HG03521 (cell line): ENCODE data around the gene SPHK1.

Experiments used
- ATAC-seq: cut with Tn5 transposase; IDR thresholded peaks from one replicate; pipeline ENCODE4 v1.9.1; 2021; ENCODE audit warnings: mild to moderate bottlenecking, moderate library complexity; ENCODE audit not compliant: unreplicated experiment

Gene SPHK1

DNA sequence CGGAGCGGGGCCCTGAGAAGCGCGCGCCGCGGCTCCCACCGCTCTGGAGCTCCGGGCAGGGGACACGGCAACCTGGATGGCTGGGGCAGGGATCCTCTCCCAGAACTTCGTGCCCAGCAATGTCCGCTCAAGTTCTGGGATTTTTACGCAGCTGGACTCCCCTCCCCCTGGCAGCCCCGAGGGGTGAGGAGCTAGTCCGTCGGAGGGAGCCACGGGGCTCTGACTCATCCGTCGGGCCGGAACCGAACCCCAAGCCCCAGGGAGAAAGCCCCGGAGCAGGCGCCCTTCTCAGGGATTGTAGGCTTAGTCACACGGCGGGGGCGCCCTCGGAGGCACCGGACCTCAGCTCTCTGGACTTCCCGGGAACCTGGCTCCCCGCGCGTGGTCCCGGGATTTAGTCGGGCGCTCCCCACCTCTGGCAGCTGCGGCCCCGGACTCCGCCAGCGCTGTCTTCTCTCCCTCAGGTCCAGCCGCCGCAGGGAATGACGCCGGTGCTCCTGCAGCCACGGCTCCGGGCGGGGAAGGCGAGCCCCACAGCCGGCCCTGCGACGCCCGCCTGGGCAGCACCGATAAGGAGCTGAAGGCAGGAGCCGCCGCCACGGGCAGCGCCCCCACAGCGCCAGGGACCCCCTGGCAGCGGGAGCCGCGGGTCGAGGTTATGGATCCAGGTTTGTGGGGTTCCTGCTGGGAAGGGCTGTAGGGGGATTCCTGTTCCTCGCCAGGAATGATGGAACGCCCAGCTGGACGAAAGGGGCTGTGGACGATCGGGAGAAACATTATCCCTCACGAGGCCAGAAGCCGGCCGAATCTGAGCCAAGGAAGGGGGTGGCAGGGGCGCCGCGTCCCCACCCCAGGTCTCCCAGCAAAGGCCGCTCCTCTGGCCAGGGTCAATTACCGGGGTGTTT, 830 bp downstream of the SPHK1 start:
- no peak for ATAC-seq

DNA sequence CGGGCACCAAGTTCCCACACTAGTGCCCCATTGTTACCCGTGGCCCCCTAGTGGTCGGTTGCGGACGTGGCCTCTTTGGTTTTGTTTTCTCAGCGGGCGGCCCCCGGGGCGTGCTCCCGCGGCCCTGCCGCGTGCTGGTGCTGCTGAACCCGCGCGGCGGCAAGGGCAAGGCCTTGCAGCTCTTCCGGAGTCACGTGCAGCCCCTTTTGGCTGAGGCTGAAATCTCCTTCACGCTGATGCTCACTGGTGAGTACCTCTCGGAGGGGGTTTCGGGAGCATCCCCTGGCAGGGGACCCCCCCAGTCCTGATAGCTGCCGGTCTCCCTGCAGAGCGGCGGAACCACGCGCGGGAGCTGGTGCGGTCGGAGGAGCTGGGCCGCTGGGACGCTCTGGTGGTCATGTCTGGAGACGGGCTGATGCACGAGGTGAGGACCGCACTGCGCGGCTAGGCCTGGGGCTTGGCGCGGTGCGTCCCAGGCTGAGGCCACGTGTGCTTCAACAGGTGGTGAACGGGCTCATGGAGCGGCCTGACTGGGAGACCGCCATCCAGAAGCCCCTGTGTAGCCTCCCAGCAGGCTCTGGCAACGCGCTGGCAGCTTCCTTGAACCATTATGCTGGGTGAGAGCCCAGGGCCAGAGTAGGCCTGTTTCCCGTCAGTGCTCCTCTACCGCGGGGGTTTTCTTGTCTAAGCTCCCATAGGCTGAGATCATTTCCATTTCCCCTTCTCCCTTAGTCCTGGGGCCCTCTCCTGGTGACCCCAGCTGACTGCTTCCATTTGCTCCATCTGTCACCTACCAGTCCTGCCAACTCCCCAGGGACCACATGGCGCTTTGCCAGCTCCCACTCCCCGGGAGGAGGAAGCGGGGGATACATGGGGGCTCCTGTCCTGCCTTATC, 1.7 kb downstream of the SPHK1 start:
- peak; percentile 30 for ATAC-seq

DNA sequence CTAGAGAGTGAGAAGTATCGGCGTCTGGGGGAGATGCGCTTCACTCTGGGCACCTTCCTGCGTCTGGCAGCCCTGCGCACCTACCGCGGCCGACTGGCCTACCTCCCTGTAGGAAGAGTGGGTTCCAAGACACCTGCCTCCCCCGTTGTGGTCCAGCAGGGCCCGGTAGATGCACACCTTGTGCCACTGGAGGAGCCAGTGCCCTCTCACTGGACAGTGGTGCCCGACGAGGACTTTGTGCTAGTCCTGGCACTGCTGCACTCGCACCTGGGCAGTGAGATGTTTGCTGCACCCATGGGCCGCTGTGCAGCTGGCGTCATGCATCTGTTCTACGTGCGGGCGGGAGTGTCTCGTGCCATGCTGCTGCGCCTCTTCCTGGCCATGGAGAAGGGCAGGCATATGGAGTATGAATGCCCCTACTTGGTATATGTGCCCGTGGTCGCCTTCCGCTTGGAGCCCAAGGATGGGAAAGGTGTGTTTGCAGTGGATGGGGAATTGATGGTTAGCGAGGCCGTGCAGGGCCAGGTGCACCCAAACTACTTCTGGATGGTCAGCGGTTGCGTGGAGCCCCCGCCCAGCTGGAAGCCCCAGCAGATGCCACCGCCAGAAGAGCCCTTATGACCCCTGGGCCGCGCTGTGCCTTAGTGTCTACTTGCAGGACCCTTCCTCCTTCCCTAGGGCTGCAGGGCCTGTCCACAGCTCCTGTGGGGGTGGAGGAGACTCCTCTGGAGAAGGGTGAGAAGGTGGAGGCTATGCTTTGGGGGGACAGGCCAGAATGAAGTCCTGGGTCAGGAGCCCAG, 2.8 kb downstream of the SPHK1 start:
- no peak for ATAC-seq

DNA sequence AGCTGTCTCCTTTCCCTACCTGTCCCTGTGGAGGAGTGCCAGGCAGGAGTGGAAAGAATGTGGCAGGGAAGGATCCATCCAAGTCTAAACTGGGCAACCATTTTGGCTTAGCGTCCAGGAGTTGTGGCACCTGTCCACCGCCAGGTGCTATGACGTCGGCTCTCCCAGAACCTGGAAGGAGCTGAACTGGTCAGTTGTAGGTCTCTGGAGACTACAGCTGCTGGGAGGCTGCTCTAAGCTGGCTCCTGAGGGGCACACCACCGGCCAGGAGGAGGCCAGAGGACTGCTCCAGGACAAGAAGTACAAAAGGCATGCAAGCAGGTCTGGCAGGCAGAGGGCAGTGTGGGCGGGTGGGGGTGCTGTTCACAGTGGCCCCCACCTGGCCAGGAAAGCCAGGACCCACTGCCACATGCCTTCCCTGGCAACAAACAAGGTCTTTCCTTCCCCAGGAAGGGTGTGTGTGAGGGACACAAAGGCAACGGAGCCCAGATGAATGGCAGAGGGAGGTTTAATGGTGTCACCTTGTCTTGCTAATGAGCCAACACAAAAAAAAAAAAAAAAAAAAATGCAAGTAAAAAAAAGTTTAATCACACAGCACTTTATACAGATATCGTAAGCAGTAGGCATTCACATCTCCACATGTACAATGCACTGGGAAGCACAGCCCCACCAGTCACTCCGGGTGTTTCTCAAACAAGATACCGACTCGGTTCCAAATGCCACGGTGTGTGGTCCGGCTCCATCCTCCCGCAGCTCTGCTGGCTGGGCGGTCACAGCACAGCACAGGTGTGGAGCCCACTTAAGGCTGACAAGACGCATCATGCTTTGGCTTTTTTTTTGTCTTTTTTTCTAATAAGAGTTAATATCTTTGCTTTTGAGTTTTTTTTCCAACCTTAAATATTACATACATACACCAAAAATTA, 4.8 kb downstream of the SPHK1 start:
- no peak for ATAC-seq

DNA sequence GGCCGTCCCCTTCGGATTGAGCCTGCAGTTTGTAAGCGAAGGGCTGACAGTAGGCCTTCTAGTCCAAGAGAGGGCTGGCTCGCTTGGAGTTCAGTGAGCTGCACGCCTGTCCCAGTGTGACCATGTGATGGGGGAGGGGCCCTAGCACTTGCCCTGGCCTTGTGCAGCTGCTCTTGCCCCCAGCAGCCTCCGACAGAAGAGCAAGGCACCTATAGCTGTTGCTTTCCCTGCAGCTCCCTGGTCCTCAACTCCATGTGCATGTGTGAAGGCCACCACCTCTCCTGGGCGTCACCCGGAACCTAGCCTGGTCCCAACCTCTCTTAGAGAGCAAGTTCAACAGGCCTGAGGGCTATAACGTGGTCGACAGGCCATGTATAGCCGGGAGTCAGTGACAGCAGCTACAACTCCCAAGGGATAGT, 5.6 kb downstream of the SPHK1 start:
- ATAC-seq, result no peak

DNA sequence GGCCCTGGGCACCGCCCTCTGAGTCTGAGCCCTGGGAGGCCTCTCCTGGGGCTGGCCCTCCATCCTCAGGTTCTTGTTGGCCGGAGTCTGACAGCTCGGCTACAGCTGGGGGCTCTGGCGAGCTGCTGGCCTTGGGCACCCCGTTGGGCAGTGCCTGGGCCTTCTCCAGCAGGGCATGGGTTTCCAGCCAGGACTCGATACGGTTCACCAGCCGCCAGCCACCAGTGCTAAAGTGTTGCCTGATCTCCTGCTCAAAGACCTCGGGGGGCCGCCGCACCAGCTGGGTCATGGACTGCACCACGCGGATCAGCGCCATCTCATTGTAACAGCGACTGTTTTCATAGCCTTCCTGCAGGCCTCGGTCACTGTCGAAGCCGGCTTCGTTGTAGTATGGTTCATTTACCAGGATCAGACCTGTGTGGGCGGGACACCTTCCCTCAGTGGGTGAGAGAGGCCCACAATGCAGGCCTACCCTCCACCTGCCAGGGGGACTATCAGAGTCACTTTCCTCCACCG, 6.8 kb downstream of the SPHK1 start:
- ATAC-seq, result no peak

DNA sequence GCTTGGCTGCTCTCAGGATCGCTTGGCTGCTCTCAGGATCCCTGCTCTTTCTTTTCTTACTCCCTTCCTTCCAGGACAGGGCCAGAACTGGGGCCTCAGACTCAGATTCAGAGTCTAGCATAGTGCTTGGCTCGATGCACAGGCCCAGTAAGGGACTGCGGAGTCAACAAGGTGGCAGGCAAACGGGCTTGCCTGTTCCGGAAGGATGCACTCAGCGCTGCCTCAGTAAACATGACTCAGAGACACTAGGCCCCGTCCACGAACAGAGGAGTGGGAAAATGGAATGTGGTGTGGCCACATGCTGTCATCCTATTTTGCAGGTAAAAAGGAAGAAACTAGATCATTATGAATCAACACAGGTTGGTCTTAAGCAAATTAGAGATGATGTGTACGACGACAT, 9.8 kb downstream of the SPHK1 start:
- no peak for ATAC-seq

DNA sequence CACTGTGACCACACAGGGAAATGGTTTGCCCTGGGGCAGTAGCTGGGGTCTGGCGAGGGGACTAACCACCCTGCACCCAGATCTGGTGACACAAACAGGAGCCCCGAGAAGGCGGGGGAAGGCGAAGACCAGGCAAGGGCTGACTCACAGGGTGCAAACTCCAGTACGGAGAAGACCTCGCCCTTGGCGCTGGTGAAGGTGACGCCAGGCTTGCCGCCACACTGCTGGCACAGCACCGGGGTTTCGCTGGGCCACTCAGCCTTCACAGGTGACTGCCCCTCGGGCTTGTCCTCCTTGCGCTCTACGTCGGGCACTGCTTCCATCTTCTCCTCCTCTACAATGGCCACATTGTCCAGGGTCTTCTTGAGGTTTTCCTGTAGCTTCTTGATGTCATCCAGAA, 11.6 kb downstream of the SPHK1 start:
- no peak for ATAC-seq

DNA sequence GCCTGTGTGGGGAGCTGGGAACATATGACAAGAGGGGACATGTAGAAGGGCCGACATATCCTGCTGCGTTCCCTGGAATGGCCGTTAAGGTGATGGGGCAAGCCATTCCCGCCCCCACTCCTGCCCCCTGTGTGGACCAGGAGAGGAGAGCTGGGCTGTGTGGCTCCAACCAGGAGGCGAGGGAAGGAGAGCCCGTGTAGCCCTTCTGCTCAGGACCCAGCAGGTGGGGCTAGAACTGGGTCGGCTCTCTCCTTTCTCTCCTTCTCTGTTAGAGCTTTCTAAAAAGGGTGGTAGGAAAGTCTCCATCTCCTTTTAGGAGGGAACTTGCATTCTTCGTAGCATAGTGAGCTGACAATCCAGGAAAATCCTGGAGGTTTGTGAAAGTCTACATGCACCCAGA, 12.8 kb downstream of the SPHK1 start:
- ATAC-seq, result no peak

DNA sequence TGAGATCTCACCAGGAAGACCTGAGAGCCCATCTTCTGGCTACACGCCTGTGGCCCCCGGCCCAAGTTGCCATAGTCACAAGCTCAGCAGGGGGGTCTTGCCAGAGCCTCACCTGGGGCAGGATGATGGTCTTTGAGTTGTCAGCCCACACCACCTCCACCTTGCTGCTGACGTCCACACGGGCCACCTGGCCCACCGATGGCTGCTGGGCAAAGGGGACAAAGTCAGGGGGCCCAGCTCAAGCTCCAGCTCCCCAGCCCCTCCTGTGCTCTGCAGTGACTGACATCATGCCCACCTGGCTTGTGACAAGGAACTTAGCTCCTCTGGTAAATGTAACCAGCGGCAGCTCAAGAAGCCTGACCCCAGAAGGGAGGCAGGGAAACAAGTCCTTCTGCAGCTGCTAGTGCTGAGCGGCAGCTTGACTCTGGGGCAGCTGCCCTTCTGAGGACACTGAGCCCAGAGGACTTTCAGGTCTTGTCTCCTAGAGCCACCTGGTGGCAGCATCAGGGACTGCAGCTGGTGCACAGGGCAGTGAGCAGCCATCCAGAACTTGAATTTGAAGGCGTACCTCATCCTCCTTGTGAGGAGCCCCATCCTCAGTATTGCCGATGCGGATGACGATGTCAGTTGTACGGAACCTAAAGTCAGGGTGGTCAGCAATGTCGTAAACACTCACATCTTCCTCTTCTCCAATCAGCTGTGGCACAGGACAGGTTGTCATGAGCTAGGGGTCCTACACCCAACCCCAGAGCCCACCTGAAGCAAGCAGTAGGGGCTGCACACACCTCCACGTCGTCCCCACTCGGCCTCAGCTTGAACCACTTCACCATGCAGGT, 13.5 kb downstream of the SPHK1 start:
- no peak for ATAC-seq

DNA sequence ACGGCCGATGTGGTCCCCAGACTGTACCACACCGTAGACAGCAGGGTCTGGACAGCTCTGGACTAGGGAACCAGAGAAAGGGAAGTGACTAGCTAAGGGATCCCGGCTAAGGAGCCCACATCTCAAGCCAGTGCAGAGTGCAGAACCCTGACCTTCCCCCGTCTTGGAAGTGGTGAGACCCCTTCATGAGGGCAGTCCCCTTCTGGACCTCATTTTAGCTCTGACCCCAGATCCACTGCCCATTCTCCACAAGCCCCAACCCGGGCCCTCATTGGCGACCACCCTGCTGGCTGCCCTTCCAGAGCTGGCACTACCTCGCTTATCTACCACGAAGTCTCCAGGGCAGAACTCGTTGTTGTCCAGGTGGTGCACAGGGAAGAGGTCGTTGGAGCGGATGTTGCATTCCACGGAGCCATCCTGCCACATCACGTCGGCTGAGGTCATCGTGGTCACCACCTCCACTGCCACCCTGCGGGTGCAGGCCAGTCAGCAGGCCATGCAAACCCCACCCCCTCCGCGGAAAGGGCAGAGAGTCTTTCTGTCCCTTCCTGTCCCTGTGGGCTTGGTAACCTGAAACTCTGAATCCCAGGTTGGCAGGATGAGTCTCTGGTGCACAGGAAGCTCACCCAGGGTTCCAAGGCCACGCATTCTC, 14.2 kb downstream of the SPHK1 start:
- no peak for ATAC-seq

DNA sequence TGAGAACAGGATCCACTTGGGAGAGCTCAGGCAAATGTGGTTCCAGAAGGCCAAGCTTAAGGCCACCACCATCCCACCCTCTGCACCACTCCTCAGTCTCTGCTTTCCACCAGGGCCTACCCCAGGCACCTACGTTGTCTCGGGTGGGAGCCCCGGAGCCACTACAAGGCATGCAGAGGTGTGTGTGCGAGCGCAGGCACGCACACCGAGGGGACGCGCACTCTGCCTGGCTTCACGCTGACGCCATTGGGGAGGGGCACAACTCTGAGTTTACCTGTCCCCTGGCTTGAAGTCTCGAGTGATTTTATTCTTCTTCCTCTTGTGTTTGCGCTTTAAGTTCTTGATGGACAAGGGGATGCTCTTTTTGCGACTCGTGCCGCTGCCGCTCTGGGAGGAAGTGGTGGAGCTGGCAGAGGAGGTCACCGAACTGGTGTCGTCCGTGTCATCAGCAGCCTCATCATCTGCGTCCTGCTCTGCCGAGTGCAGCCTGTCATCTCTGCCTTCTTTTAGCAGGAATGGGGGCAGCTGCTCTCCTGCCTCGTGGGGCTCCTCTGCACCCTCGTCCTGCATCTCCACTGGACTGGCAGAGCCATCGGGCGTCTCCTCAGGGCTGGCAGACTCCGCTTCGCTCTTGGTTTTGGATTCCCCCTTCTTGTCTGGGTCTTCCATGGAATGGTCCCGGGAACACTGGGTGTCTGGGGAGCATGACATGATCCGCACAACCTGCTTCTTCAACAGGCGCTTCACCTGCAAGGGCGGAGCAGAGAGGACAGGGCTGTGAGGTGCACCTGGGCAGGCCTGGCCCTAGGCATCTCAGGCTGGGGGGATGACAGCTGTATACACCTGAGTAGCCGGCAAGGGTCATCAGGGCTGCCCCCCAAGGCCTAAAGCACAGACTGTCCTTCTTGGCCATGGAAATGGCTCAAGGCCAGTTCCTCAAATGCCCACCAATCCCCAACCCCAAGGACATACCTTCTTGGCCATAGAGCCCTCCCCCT, 15.1 kb downstream of the SPHK1 start:
- ATAC-seq, result no peak

DNA sequence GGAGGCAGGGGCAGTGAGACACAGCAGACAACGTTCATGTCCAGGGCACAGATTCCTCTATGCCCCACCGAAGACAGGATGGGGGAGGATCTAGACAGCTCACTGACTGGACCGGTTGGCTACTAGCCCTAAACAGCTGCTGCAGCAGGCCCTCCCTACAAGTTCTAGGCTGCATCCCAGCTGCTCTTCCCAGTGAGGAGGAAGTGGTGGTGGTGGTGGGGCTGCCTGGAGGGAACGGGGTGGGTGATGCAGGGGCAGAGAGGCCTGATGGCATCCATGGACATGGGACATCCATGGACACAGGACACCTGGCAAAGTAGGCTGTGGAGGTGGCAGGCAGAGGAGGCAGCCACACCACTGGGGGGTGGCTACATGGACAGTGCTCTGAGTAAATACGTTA, 18.3 kb downstream of the SPHK1 start:
- no peak for ATAC-seq

DNA sequence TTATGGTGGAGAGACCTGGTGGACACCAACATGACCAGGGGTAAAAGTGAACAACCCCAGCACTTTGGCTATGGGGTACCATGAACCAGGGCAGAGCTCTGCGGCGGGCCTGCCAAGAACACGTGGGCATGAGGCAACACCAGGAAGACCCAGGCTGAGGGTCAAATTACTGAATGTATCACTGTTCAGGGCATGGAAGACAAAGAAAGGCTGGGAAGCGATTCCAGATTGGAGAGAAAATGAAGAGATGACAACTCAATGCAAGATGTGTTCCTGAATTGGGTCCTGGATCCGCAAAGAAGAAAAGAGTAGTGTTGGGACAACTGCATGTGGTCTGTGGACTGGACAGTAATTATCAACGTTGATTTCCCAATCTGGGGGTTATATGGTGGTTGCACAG, 19.8 kb downstream of the SPHK1 start:
- ATAC-seq, result no peak

DNA sequence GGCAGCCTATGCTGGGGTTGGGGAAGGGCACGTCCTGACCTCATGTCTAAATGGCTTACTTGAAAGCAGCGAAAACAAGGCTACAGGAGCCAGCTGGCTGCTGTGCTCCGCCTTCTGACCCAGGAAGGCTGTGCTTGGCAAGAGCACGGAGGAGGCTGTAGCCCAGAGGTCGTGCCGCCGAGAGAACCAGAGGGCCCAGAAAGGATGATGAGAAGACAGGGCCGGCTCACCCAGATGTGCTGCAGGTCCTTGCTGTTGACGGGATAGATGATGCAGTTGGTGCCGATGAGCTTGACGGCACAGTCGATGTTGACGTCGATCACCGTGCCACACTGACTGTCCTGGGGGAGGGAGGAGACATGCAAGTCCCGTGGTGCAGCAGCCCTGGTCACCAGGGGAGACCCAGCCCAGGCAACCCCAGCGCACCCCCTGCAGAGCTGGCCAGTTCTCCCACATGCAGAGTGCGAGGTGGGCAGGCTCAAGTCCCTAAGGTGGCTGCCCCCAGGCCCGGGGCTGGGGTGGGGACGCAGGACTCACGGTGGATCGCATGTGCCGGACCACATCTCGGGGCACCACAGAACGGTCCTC, 20.7 kb downstream of the SPHK1 start:
- ATAC-seq, result no peak

DNA sequence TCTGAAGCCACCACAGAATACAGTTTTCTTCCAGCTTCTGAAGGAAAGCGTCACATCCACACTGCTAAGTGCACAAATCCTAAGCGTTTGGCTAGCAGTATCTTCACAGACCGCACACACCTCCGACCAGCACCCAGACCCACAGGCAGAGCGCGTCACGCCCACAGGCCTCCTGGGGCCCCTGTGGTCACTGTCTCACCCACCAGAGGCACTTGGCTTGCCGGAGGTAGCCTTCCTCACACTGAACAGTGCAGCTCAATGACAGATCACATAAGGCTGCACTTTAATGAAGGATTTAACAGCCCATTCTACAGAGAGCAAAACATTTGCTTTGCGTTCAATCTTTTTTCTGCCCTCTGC, 21.2 kb downstream of the SPHK1 start:
- ATAC-seq, result no peak
